ENCODE data around the gene SAP30L. TPM values are rescaled to one million over a fixed set of nuclear protein-coding genes. Genes with fewer than 3 reads are reported as not detected.

SAP30L gene, protein sequence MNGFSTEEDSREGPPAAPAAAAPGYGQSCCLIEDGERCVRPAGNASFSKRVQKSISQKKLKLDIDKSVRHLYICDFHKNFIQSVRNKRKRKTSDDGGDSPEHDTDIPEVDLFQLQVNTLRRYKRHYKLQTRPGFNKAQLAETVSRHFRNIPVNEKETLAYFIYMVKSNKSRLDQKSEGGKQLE
- total RNA-seq = 39.2 TPM
- long read RNA-seq, full-length matches to known transcripts = 35 of 49 reads
- long read RNA-seq, partial matches to known transcripts = 1 of 49 reads
- long read RNA-seq, other reads (novel, unspliced or antisense) = 13 of 49 reads

DNA sequence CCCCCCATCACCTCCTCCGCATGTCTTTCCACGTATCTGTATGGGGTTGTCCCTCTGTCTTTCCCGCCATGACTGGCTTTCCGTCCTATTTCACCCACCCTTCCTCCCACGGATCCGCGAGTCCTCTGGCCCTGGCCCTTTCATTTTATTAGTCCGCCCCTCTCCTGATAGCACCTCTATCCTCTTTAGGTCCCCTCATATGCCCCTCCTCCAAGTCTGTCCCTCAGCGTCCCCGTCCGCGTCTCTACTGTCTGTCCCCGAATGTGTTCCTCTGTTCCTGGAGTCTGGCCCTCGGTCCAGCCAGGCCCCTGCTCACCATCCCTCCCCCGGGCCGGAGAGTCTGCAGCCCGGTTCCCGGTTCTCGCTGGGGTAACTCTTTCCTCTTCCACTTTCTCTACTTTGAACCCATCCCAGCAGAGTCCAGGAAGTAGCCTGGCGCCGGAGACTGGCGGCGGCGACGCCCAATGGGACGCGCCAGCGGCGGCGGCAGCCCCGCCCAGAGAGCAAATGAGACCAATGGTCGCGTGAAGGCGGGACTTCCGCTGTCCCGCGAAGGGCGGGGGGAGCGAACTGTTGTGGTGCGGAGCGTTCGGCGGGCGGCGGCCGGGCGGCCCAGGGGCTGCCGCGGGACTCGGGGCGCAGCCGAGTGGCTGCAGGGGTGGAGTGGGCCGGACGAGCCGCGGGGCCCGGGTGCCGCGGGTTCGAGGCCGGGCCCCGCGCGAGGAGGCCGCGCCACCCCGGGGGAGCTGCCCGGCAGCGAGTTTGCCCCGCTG, at the start of gene SAP30L:
TSS of gene SAP30L (plus strand) at position 576 of the 773 bp plus-strand sequence. CDS start 608 bp downstream, outside the sequence.
- intact Hi-C loops (cut with micrococcal nuclease) = no loop called here
- peak; percentile 97 for ATAC-seq
- DNase-seq = peak; percentile 98

DNA sequence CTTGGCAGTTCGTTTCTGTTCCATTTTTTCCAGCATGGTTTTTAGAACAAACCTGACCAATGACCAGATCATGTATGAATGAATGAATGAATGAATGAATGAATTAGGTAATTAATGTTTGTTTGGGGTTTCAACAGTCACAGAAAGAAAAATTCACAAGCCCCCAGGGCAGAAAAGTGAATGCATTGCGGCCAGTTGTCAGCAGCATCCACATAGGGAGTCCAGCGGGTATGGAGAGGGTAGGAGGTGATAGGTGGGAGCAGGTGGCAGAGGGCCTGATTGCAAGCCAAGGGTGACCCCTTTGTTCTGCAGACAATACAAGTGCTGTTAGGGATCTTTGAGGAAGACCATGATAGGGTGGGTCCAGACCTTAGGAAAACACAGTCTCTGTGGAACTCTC, 49.7 kb upstream of the SAP30L start:
- DNase-seq (no peak), ATAC-seq (no peak)
- intact Hi-C loops (cut with micrococcal nuclease) = no loop called here

DNA sequence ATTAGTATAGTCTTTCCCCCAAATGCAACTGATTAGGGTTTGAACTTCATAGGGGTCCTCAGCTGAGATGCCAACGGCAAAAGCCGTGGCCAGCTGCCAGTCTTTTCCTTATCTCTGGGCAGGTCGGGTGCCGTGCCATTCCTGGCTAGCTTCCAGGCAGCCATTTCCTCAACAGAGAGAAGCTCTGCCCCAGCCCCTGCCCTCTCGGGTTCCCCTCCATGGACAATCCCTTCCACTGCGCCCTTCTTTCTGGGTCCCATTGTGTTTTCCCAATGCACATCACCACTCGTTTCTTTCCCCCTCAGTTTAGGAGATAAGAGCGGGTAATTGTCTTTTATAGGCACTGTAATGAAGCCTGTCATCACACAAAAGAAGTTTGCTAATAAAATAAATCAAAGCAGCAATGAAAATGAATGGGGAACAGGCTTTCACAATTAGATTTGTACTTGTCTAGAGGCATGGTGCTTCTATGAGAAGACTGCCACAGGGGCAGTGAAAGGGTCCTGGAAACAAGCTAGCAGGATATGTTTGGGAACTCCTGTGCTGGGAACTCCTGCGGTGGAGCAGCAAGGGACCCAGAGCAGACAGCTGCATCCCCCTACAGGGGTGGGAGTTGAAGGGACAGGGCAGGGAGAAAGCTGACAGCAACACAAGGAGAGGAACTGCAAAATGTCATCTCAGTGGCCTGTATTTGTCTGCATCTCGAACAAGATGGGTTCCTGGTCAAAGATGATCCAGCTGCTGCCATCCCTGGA, 48.0 kb upstream of the SAP30L start:
- peak; percentile 56 for ATAC-seq
- intact Hi-C loops (cut with micrococcal nuclease) = no loop called here
- peak; percentile 46 for DNase-seq

DNA sequence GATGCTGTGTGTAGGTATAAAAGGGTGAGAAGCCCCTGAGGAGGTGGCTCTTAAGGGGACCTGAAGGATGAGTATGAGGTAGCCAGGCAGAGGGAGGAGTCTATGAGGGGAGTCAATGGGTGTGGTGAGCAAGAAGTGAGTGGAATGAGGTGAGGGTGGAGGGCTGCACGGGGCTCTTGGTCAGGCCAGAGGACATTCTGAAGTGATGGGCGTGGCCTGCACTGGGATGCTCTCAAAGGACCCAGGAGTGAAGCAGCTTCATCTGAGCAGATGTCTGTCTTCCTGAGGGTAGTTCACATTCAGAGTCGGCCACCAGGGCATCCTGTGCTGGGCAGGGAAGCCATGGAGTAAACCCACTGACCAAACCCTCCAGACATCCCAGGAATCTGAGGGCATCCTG, 45.1 kb upstream of the SAP30L start:
- ATAC-seq = no peak
- no peak for DNase-seq
- intact Hi-C loops (cut with micrococcal nuclease) = loop anchor here (10.0 kb wide), 2 partner anchors 206 to 426 kb away; partner anchors contain the start of gene GALNT10

DNA sequence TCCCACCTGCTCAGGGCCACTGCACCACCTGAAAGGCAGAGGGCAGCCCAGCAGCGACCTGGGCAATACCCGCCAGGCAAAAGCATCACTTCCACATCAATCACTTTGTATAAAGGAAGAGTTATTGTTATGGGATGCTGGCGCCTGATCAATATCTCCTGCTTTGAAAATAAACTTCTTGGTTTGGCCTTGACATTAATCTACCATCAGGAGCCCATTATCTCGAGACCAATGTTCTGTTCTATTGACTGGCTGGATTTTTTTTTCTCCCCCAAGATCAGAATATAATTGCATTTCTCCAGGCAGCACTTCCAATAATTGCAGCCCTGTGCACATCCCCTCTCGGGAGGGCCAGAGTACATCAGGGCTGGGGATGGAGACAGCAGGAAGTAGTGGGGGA, 44.4 kb upstream of the SAP30L start:
- no peak for ATAC-seq
- intact Hi-C loops (cut with micrococcal nuclease) = loop anchor here (10.0 kb wide), 2 partner anchors 207 to 427 kb away; partner anchors contain the start of gene GALNT10
- DNase-seq = no peak

DNA sequence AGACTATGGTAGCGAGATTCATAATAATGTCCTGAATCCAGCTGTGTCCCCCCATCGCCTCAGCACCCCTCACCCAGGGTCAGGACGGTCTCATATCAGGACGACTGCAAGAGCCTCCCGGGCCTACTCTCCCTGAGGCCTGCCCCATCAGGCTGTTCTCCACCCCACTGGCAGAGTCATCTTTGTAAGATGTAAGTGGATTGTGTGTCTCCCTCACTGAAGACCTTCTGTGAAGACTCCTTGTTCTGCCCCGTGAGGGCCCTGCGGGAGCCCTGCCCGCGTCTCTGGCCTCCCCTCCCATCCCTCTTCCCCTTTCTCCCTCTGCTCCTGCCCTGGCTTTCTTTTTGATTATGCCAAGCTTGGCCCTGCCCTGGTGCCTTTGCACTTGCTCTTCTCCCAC, 43.9 kb upstream of the SAP30L start:
- intact Hi-C loops (cut with micrococcal nuclease) = loop anchor here (10.0 kb wide), 2 partner anchors 207 to 427 kb away; partner anchors contain the start of gene GALNT10
- DNase-seq (no peak), ATAC-seq (no peak)

DNA sequence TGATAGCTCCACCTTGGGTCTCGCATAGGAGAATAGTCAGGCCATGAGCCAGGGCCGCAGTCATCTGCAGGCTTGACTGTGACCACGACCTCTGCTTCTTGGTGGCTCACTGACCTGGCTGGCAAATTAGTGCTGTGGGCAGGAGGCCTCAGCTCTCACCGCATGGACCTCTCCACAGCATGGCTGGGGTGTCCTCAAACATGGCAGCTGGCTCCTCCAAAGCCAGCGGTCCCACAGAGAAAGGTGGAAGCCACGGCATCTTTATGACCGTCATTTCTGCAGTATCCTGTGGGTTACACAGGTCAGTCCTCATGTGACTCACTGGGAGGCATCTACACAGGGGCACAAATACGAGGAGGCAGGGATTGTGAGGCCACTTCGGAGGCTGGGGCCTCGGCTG, 43.2 kb upstream of the SAP30L start:
- DNase-seq (no peak), ATAC-seq (no peak)
- intact Hi-C loops (cut with micrococcal nuclease) = loop anchor here (10.0 kb wide), 2 partner anchors 208 to 428 kb away; partner anchors contain the start of gene GALNT10

DNA sequence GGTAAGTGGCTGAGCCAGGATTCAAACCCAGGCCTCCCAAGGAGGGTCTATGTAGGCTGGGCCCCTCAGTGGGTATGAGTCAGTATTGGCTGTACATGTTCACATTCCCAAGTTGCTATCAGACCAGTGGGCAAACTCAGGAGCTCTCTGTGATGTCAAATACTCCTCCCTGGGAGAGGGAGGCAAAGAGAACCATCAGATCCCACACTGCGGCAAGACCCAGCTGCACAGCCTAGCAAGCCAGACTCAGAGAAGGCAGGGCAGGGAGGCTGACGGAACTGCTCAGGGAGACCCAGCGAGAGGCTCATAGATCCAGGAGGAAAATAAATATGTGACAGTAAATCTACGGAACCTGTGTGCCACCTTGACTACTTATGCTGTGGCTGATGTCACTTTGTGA, 42.6 kb upstream of the SAP30L start:
- ATAC-seq (no peak), DNase-seq (no peak)
- intact Hi-C loops (cut with micrococcal nuclease) = loop anchor here (10.0 kb wide), 2 partner anchors 208 to 428 kb away; partner anchors contain the start of gene GALNT10

DNA sequence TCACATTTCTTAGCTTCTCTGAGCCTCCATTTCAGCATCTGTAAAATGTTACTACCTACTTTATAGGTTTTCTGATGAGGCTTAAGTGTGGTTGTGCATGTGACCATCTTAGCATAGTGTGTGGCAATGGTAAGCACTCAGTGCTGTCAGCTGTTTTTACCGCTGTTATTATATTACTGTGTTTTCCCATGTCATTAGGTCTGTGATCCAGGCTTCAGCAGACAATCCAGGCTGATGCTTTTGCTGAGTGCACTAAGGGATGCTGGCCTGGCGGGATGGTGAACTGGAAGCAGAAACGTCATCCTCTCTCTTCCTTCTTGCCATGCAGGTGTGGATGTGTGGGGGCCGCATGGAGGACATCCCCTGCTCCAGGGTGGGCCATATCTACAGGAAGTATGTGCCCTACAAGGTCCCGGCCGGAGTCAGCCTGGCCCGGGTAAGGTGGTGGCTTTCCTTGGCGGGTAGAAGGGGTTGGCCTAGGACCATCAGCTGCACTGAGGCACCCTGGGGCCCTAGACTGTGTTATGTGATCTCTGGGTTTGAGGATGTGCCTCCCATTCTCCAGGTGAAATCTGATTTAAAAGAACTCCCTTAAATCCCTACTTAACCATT, 41.9 kb upstream of the SAP30L start:
- DNase-seq (no peak), ATAC-seq (no peak)
- intact Hi-C loops (cut with micrococcal nuclease) = loop anchor here (10.0 kb wide), 2 partner anchors 209 to 429 kb away; partner anchors contain the start of gene GALNT10

DNA sequence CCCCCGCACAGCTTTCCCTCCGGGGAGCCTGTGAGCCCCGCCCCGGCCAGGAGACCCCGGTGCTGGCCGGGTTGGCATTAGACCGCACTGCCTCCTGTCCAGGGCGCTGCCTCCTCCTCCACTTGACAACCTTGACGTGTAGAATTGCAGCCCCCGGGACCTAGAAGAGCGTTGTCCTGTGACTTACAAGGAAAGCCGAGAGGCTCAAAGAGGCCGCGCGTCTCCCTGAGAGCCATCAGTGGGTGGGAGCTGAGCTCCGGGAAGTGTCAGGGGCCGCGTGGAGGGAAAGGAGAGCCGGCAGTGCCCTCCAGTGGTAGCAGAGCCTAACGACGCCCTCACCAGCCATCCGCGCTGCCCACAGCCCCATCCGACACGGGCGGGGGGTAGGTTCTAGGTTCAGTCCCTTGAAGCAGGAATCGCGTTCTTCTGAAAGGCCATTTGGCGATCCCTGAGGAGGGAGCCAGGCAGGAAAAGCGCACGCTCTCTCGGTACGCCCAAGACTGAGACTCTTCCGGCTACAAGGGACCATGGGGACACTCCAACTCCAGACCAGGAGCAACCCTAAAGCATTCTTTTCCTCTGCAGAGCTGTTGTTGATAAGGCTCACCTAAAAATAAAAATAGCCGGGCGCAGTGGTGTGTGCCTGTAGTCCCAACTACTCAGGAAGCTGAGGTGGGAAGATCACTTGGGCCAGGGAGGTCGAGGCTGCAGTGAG, 40.6 kb upstream of the SAP30L start:
- intact Hi-C loops (cut with micrococcal nuclease) = loop anchor here (5.0 to 10.0 kb wide), 3 partner anchors 210 to 430 kb away; partner anchors contain the start of gene GALNT10
- ATAC-seq = peak; percentile 99
- peak; percentile 87 for DNase-seq

DNA sequence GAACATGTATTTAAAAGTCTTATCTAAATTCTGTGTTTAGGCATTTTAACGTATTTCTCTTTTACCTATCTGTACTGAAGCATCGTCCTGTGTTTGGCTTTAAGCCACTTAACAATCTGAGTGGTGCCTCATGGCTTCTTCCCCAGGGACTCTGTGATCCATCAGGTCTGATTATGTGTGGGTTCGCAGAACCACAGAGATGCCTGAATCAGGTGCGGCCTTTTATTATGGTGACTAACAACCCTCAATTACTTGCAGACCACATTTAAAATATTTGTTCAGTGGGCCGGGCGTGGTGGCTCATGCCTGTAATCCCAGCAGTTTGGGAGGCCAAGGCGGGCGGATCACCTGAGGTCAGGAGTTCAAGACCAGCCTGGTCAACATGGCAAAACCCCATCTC, 39.6 kb upstream of the SAP30L start:
- ATAC-seq (no peak), DNase-seq (no peak)
- intact Hi-C loops (cut with micrococcal nuclease) = loop anchor here (5.0 to 10.0 kb wide), 3 partner anchors 211 to 431 kb away; partner anchors contain the start of gene GALNT10

DNA sequence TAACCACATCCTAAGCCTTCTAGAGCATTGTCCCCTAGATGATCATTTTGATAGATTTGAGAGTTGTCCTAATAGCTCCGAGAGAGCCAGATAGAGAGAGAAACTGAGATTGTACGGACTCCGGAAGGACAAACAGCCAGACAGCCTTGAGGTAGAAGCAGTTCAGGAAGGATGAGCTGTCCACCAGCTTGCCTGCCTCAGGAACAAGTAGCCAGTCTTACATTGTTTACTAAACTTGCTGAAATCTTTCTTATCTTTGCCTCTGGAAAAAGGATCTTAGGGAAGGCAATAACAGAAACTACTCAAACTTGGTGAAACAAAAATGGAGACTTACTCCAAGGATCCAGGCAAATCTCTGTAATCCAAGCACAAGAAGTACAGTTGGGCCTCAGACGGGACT, 39.0 kb upstream of the SAP30L start:
- intact Hi-C loops (cut with micrococcal nuclease) = loop anchor here (5.0 to 10.0 kb wide), 3 partner anchors 212 to 432 kb away; partner anchors contain the start of gene GALNT10
- ATAC-seq (no peak), DNase-seq (no peak)

DNA sequence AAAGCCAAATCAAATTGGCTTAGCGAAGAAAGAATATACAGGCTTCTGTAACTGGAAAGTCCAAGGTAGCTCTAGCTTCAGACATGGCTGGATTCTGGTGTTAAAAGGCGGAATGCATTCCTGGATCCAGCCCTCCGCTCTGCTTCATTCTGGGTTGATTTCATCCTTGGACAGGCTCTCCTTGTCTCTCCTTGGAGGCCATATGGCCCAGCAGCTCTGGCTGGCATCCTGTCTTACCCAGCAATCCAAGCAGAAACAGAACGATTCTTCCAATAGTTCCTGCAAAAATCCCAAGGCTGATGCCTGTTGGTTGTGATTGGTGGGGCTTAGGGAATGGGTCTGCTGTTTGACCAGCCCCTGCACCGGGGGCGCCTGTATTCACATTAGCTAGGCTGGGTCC, 37.0 kb upstream of the SAP30L start:
- intact Hi-C loops (cut with micrococcal nuclease) = loop anchor here (5.0 to 10.0 kb wide), 3 partner anchors 214 to 434 kb away; partner anchors contain the start of gene GALNT10
- ATAC-seq = no peak
- no peak for DNase-seq

DNA sequence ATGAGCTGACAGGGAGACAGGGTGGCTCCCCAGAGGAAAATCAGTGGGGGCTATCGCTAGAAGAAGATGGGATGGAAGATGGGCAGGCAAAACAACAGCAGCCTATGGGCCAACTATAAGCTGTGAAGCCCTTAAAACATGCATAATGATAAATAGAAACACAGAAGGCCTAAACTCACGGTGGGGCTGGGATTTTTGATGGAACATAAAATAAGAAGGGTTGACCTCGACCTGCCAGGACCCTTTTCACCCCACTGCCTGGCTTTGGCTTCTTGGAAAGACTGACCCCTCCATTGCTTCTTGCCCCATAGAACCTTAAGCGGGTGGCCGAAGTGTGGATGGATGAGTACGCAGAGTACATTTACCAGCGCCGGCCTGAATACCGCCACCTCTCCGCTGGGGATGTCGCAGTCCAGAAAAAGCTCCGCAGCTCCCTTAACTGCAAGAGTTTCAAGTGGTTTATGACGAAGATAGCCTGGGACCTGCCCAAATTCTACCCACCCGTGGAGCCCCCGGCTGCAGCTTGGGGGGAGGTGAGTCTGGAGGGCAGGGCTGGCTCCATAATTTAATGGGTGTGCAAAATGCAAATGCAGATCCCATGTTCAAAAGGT, 36.5 kb upstream of the SAP30L start:
- intact Hi-C loops (cut with micrococcal nuclease) = loop anchor here (5.0 to 10.0 kb wide), 3 partner anchors 215 to 435 kb away; partner anchors contain the start of gene GALNT10
- DNase-seq (no peak), ATAC-seq (no peak)

DNA sequence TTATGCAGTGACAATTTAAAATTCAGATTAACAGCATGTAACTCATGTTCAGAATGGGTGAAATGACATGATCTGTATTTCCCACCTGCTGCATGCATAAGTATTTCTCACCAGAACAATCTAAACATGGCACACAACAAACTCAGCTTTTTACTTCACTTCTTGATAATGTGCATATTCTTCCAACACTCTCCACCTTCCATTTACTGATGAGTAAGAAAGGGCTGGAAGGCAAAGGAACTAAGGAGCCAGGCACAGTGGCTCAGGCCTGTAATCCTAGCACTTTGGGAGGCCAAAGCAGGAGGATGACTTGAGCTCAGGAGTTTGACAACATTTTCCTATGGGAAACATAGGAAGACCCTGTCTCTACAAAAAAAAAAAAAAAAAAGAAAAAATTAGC, 35.8 kb upstream of the SAP30L start:
- DNase-seq (no peak), ATAC-seq (no peak)
- intact Hi-C loops (cut with micrococcal nuclease) = no loop called here

DNA sequence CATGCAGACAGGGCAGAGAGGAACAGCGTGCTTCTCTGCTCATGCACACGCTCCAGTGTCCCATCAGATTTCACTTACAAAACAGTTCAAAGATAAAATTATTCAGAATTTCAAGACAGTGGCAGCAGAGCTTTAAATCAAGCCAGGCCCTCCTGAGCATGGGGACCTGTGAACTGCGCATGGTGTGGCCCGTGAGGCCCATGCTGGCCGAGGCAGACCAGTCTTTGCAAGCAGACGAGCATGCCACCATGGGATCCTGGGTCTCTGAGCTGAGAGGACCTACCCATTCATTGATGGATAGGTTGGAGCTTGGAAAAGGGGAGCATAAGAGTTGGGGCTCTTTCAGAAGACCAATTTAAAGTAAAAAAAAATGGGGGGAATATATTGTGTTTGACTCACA, 35.0 kb upstream of the SAP30L start:
- intact Hi-C loops (cut with micrococcal nuclease) = no loop called here
- no peak for ATAC-seq
- no peak for DNase-seq

DNA sequence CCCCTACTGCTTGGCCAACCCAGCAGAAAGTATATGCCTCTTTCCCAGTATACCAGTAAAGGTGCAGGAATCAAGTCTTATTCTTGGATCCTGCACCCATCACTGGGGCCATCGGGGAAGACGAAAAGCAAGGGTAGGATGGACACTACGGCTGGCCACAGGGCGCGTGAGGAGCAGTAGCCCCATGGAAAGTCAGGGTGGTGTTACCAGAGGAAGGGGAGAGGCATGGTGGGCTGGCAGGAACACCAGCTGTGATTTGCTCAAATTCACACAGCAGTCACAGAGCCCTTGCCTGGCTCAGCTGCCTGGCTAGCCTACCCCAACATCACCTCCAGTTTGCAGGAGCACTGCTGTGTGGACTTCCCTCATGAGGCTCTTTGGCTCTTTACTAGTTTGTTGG, 34.5 kb upstream of the SAP30L start:
- ATAC-seq = no peak
- intact Hi-C loops (cut with micrococcal nuclease) = no loop called here
- no peak for DNase-seq

DNA sequence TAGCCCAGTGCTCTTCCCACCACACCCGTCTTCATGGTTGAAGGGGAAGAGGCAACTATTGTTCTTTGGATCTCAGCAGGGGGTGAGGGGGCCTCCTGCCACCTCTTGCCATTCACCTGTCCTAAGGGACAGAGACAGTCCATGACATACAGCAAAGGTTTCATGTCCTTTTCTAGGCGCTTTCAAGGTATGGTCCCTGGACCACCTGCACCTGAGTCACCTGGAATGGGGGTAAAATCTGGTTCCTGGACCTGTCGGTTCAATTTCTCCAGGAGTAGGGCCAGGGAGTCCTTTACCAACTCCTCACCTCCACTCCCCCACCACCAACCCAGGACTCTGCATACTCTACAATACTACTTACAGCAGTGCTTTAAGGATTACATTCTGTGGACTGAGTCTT, 33.5 kb upstream of the SAP30L start:
- DNase-seq (no peak), ATAC-seq (no peak)
- intact Hi-C loops (cut with micrococcal nuclease) = no loop called here

All from left ventricle myocardium superior (tissue), 1 donor.